HG02763 (cell line): ENCODE results near the gene LPAR6.

Experiments used
- ATAC-seq: cut with Tn5 transposase; IDR thresholded peaks from one replicate; pipeline ENCODE4 v1.9.1; 2021; ENCODE audit warnings: mild to moderate bottlenecking, moderate library complexity; ENCODE audit not compliant: unreplicated experiment

Gene LPAR6

GRCh38 chr13:48380581-48380980 is 32.3 kb downstream of the LPAR6 start:
- no peak for ATAC-seq

DNA sequence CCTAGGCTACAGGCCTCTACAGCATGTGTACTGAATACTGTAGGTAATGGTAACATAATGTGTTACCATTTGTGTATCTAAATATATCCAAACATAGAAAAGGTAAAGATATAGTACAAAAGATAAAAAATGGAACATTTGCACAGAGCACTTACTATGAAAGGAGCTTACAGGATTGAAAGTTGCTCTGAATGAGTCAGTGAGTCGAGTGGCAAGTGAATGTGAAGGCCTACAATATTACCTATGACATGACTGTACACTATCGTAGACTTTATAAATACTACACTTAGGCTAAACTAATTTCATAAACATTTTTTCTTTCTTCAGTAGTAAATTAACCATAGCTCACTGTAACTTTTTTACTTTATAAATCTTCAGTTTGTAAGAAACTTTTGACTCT is 35.1 kb downstream of the LPAR6 start:
- no peak for ATAC-seq

GRCh38 chr13:48370815-48371214 is 42.1 kb downstream of the LPAR6 start:
- ATAC-seq, result no peak

- no peak for ATAC-seq
Observed at GRCh38 chr13:48369988-48370387, 42.9 kb downstream of the LPAR6 start.
